ENCODE results near the gene PRKN.

DNA sequence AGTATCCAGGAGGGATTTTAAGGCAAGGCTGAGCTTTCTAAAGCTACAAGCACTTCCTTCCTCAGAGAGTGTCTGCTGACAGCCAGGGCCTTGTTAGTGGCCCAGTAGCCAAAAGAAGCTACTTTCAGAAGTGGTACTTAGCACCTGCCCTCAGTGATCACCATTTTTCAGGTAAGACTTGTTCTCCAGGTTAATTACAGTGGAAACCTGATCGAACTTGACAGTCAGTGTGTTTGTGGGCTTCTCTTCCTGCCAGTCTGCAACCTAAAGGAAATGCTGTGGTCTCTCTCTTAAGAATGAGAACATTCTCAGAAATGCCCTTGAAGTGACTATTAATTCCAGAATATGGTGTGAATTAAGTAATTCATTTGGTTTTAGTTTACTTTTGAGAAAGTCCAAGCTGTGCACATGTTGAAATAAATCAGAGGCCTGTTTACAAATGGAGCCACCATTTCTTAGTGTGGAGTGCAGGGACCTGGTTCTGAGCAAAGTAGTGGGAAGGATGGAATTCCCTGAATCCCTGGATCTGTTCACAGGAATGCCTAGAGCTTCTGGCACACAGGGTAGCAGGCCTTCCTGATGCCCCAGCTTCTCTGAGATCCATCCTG, 1268.5 kb downstream of the PRKN start:
- TF ChIP-seq ARNT (IDR thresholded peaks at IDR 0.05) (no peak), FOXM1 (IDR thresholded peaks at IDR 0.05; ENCODE audit: borderline replicate concordance) (no peak), SUZ12 (IDR thresholded peaks at IDR 0.05) (no peak), L3MBTL2 (conservative IDR thresholded peaks at IDR 0.05) (no peak; the same call in 1 of the 2 replicates), CTBP1 (IDR thresholded peaks at IDR 0.05; ENCODE audit: borderline replicate concordance) (no peak), BHLHE40 (IDR thresholded peaks at IDR 0.05; ENCODE audit: borderline replicate concordance) (no peak), ZNF384 (IDR thresholded peaks at IDR 0.05) (no peak), SP1 (IDR thresholded peaks at IDR 0.05) (no peak), ELF4 (IDR thresholded peaks at IDR 0.05) (no peak)

All from HEK293T (cell line).